Head of caudate nucleus (tissue), 42 donors: Measurements from ENCODE around the gene PBX4.

ENCODE experiments used
- DNase-seq, 42 donors: peaks; one replicate each; pipeline versions ENCODE4 v3.0.0 to v3.0.0-alpha.2; 2020 to 2021; ENCODE audit warnings: mixed read lengths in 7 of 42
- intact Hi-C: fragments of 100-400 bp; cut with DNase I; formaldehyde crosslinking; loops from one replicate; pipeline ENCODE4 v1.15.0; 2022

PBX4 gene

GRCh38 chr19:19523177-19523576 lies 95.3 kb downstream of the PBX4 start:
- intact Hi-C loops, result no loop called here
- no peak for DNase-seq

DNA sequence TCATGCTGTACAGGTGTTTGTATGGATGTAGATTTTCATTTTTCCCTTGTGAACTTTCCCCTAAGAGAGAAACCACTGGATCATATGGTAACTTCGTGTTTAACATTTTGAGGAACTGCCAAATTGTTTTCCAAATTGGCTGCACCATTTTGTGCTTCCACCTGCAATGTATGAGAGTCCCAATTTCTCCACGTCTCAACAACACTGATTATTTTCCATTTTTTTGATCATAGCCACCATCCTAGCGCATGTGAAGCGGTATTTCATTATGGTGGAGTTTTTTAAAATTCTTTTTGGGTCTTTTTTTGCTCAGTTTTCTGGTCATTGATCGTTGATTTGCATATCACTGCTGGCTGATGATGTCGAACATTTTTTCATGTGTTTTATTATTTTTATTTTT lies 97.5 kb downstream of the PBX4 start:
- no peak for DNase-seq
- intact Hi-C loops, result no loop called here

- intact Hi-C loops, result no loop called here
- no peak for DNase-seq
These were observed 101.3 kb downstream of the PBX4 start for GRCh38 chr19:19517235-19517619.

DNA sequence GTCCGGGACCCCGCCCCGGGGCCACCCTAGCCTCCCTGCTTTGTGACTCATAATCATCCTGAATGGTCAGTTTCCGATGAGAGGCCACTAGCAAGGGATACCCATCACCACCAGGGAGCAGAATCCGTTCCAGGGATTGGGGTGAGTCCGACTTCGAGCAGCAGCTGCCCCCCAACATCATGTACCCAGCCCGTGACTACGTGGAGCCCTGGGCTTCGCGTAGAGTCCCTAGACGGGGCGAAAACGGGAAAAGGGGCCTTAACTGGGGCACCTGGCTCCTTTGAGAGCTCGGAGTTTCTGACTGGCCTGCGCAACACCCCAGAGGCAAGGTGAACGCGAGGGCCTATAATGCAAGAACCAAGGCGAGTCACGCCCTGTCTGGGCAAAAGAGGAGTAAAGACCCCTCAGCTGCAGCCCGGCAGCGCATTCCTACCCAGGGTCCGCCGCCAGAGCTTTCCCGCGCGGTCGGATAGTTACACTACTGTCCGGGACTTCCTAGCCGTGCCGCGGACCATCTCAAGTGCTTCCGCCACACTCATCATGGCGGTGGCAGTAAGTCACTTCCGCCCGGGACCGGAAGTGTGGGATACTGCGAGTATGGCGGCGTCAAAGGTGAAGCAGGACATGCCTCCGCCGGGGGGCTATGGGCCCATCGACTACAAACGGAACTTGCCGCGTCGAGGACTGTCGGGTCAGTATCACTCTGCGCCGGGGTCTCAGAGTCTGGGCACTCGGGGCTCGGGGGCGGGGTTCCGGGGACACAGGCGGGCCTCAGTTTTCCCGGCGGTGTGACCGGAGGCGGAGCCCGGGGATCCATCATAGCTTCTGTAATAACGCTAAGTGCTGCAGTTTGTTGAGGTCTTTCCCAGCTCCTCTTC lies 102.6 kb downstream of the PBX4 start, which contains the start of gene NDUFA13:
Gene NDUFA13 (plus strand): TSS at position 584 of the 878 bp plus-strand sequence. CDS start 14 bp downstream, at position 598.
- intact Hi-C loops, result no loop called here
- peak; percentile 79 to 96 (median 92) for DNase-seq

GRCh38 chr19:19514881-19515641 lies 103.4 kb downstream of the PBX4 start, which contains the start of gene TSSK6:
Gene TSSK6 (minus strand): TSS chr19:19515548. CDS start chr19:19515427, 121 bp downstream.
- intact Hi-C loops, result no loop called here
- DNase-seq, result no peak

GRCh38 chr19:19514215-19514657 lies 104.3 kb downstream of the PBX4 start:
- peak in 39 of 42 donors; percentile 29 to 83 (median 65) for DNase-seq
- intact Hi-C loops, result no loop called here

GRCh38 chr19:19513682-19514081 lies 104.8 kb downstream of the PBX4 start:
- intact Hi-C loops, result no loop called here
- DNase-seq, result no peak
